NCI-H69 (cell line): ENCODE results near the gene ICAM5.
"Not testable (repeated sequence)": the region's sequence is repeated elsewhere in the genome, so short reads cannot be mapped to it uniquely, and the experiment has no call there.

Experiments used
- DNase-seq: peaks from one replicate; lab custom pipeline; 2025; lab: John Stamatoyannopoulos, UW

The ICAM5 gene

DNA sequence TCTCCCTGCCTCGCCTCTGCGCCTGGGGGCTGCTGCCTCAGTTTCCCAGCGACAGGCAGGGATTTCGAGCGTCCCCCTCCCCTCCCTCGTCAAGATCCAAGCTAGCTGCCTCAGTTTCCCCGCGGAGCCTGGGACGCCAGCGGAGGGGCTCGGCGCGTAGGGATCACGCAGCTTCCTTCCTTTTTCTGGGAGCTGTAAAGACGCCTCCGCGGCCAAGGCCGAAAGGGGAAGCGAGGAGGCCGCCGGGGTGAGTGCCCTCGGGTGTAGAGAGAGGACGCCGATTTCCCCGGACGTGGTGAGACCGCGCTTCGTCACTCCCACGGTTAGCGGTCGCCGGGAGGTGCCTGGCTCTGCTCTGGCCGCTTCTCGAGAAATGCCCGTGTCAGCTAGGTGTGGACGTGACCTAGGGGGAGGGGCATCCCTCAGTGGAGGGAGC lies 19.6 kb upstream of the ICAM5 start:
- DNase-seq, result peak; percentile 33

DNA sequence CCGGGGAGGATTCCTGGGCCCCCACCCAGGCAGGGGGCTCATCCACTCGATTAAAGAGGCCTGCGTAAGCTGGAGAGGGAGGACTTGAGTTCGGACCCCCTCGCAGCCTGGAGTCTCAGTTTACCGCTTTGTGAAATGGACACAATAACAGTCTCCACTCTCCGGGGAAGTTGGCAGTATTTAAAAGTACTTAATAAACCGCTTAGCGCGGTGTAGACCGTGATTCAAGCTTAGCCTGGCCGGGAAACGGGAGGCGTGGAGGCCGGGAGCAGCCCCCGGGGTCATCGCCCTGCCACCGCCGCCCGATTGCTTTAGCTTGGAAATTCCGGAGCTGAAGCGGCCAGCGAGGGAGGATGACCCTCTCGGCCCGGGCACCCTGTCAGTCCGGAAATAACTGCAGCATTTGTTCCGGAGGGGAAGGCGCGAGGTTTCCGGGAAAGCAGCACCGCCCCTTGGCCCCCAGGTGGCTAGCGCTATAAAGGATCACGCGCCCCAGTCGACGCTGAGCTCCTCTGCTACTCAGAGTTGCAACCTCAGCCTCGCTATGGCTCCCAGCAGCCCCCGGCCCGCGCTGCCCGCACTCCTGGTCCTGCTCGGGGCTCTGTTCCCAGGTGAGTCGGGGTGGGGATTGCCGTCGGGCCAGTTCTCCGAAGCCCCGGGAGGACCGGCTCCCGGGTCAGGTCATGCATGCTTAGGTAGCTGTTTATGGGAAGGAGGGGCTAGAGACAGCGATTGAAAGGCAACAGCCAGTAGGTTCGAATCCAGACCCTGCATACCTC lies 18.9 kb upstream of the ICAM5 start, which contains the start of gene ICAM1:
ICAM1 (plus strand) TSS at position 505 of the 779 bp plus-strand sequence; CDS start at position 545, 40 bp downstream.
- peak; percentile 76 for DNase-seq

GRCh38 chr19:10271543-10272086 lies 18.1 kb upstream of the ICAM5 start:
- peak; percentile 38 for DNase-seq

GRCh38 chr19:10274589-10274988 lies 15.2 kb upstream of the ICAM5 start:
- DNase-seq, result no peak

DNA sequence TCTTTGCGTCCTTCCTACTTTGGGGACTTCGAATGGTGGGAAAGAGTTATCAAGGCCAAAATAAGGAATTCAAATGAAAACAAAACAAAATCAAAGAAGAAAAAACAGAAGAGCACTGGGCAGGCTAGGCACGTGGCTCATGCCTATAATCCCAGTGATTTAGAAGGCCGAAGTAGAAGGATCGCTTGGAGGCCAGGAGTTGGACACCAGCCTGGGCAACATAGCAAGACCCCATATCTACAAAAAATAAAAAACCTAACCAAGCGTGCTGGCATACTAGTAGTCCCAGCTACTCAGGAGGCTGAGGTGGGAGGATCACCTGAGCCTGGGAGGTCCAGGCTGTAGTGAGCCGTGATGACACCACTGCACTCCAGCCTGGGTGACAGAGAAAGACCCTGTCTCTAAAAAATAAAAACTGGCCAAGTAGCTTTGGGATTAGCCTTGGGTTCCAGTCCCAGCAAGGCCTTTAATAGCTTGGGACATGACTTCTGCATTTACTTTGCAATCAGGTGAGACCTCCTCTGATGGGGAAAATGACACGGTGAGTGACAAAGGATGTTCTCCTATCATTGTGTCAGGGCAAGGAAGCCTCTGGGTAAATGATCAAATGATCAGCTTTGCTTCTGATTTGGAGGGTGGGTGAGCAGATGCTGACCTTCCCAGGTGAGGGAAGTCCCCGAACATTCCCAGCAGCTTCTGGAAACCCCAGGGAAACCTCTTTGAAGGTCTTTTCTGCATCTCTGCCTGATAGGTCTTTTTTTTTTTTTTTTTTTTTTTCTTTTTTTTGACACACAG lies 11.8 kb upstream of the ICAM5 start:
- no peak for DNase-seq

GRCh38 chr19:10278935-10279334 lies 10.8 kb upstream of the ICAM5 start:
- DNase-seq, result no peak

DNA sequence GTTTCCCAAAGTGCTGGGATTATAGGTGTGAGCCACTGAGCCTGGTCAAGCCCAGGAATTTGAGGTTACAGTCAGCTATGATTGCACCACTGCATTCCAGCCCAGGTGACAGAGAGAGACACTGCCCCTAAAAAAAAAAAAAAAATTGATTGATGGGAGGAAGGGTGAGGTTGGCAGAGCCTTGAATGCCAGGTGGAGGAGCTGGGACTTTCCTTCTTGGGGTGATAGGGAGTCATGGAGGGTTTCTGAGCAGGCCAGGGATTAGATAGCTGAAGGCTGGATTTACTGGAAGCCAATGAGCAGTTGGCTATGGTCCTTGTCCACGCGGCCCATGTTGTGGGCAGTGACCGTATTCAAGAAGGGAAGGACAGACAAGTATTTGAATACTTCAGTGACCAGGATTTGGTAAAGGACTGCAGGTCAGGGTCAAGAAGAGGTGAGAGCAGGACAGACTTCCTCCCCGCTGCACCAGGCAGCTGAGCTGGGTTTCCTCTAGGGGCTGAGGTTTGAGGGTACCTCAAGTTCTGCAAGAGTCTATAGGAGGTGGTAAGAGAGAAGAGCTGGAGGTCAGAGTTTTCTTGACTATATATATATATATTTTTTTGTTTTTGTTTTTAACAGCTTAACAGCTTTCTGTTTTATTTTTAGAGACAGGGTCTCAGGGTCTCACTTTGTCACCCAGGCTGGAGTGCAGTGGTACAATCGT lies 9.9 kb upstream of the ICAM5 start:
- no peak for DNase-seq

GRCh38 chr19:10282043-10282442 lies 7.7 kb upstream of the ICAM5 start:
- DNase-seq, result not testable (repeated sequence)

GRCh38 chr19:10283301-10284064 lies 6.3 kb upstream of the ICAM5 start:
- DNase-seq, result no peak

GRCh38 chr19:10284065-10284959 lies 5.4 kb upstream of the ICAM5 start:
- DNase-seq, result no peak

DNA sequence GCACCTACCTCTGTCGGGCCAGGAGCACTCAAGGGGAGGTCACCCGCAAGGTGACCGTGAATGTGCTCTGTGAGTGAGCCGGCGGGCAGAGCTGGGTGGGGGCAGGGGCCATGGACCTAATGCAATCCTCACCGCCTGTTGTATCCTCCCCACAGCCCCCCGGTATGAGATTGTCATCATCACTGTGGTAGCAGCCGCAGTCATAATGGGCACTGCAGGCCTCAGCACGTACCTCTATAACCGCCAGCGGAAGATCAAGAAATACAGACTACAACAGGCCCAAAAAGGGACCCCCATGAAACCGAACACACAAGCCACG lies 4.8 kb upstream of the ICAM5 start:
- no peak for DNase-seq

DNA sequence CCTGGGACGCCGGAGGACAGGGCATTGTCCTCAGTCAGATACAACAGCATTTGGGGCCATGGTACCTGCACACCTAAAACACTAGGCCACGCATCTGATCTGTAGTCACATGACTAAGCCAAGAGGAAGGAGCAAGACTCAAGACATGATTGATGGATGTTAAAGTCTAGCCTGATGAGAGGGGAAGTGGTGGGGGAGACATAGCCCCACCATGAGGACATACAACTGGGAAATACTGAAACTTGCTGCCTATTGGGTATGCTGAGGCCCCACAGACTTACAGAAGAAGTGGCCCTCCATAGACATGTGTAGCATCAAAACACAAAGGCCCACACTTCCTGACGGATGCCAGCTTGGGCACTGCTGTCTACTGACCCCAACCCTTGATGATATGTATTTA lies 4.4 kb upstream of the ICAM5 start:
- no peak for DNase-seq

DNA sequence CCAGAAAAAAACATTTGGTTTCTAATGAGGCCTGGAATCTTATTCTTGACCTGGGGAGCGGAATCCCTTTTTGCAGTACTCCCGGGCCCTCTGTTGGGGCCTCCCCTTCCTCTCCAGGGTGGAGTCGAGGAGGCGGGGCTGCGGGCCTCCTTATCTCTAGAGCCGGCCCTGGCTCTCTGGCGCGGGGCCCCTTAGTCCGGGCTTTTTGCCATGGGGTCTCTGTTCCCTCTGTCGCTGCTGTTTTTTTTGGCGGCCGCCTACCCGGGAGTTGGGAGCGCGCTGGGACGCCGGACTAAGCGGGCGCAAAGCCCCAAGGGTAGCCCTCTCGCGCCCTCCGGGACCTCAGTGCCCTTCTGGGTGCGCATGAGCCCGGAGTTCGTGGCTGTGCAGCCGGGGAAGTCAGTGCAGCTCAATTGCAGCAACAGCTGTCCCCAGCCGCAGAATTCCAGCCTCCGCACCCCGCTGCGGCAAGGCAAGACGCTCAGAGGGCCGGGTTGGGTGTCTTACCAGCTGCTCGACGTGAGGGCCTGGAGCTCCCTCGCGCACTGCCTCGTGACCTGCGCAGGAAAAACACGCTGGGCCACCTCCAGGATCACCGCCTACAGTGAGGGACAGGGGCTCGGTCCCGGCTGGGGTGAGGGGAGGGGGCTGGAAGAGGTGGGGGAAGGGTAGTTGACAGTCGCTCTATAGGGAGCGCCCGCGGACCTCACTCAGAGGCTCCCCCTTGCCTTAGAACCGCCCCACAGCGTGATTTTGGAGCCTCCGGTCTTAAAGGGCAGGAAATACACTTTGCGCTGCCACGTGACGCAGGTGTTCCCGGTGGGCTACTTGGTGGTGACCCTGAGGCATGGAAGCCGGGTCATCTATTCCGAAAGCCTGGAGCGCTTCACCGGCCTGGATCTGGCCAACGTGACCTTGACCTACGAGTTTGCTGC lies 2.7 kb upstream of the ICAM5 start, which contains the start of gene ICAM4:
ICAM4 (plus strand) TSS at position 153 of the 935 bp plus-strand sequence; CDS start at position 211, 58 bp downstream.
- no peak for DNase-seq

- peak; percentile 79 for DNase-seq
Observed at GRCh38 chr19:10288662-10289166, 1.0 kb upstream of the ICAM5 start.

DNA sequence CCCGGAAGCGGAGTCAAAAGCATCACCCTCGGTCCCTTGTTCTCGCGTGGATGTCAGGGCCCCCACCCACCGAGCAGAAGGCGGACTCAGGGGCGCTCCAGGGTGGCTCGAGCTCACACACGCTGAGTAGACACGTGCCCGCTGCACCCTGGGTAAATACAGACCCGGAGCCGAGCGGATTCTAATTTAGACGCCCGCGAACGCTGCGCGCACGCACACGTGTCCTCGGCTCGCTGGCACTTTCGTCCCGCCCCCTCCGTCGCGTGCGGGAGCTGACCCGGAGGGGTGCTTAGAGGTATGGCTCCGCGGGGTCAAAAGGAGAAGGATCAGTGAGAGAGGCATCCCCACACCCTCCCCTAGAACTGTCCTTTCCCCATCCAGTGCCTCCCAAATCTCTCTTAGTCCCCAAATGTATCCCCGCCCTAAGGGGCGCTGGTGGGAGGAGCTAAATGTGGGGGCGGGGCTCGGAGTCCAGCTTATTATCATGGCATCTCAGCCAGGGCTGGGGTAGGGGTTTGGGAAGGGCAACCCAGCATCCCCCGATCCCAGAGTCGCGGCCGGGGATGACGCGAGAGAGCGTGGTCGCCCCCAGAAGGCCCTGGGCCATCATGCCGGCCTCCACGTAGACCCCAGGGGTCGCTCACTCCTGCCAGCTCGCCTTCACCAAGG lies 451 bp upstream of the ICAM5 start:
- peak; percentile 86 for DNase-seq

GRCh38 chr19:10290357-10290875 lies 664 bp downstream of the ICAM5 start:
- DNase-seq, result peak; percentile 55

GRCh38 chr19:10290876-10291553 lies 1.3 kb downstream of the ICAM5 start:
- DNase-seq, result peak; percentile 65
